Spleen (tissue), 7 donors: Measurements from ENCODE around the gene NME4.

ENCODE experiments used
- CTCF ChIP-seq, 11 experiments: fragments of 200-600 bp in 7 of 11; fragments of 450-650 bp in 4 of 11; sonication (generic) in 4 of 11; IDR thresholded peaks in 8 of 11; conservative IDR thresholded peaks in 3 of 11; 1 replicate in 7 of 11; 2 replicates in 4 of 11; pipeline versions ENCODE4 v1.4.0 to v1.8.0; 2016 to 2021; ENCODE audit warnings: antibody characterized with exemption in 11 of 11, inconsistent platforms in 4 of 11, mild to moderate bottlenecking in 1 of 11
- POLR2A ChIP-seq, 3 donors: fragments of 450-650 bp; IDR thresholded peaks; one replicate each; pipeline ENCODE4 v1.5.1; 2017; ENCODE audit warnings: antibody characterized with exemption in 3 of 3, mild to moderate bottlenecking in 1 of 3
- donor health status: DM: no; HTN: no; CAD: no; lungs with moderate emphysema.
- donor health status: DM: no; HTN: no; CAD: no.
- donor health status: DM: no; HTN: no; CAD: no.

GRCh38 chr16:427250-427649, 30.3 kb downstream of the NME4 start:
- no peak for TF ChIP-seq CTCF (IDR thresholded peaks at IDR 0.05 in 8 of 11, conservative IDR thresholded peaks at IDR 0.05 in 3 of 11)
- no peak for TF ChIP-seq POLR2A (IDR thresholded peaks at IDR 0.05)
